ENCODE measurements around the gene C1orf115. TPM values are rescaled to one million over a fixed set of nuclear protein-coding genes. Genes with fewer than 3 reads are reported as not detected.
"Not testable (repeated sequence)": the region's sequence is repeated elsewhere in the genome, so short reads cannot be mapped to it uniquely, and the experiment has no call there.

C1orf115 gene
- total and polyA plus RNA-seq, 2 donors, result 9.5 to 10.0 TPM

- H3K36me3 ChIP-seq (ENCODE audit: insufficient read depth); H3K4me1 ChIP-seq (ENCODE audit: insufficient read depth); H3K27ac ChIP-seq (ENCODE audit: low read depth); H3K4me3 ChIP-seq (ENCODE audit: low read depth, low read length); DNase-seq (ENCODE audit: extremely low spot score): not testable (repeated sequence)
- 95% methylated on average over 12 of the region's 12 CpGs for WGBS
Measured at GRCh38 chr1:220683716-220684115, 6.4 kb upstream of the C1orf115 start.

GRCh38 chr1:220684890-220685289 is 5.3 kb upstream of the C1orf115 start:
- Histone ChIP-seq H3K27ac (ENCODE audit: low read depth) (no peak overlapping the region), H3K4me1 (ENCODE audit: insufficient read depth) (no peaks in the 10 kb centered on the region), H3K4me3 (ENCODE audit: low read depth, low read length) (no peak overlapping the region), H3K36me3 (ENCODE audit: insufficient read depth) (no peaks in the 10 kb centered on the region)
- no peak for DNase-seq (ENCODE audit: extremely low spot score)
- WGBS, result 45% methylated on average over 4 of the region's 4 CpGs

GRCh38 chr1:220685879-220686278 is 4.3 kb upstream of the C1orf115 start:
- Histone ChIP-seq H3K4me1 (ENCODE audit: insufficient read depth) (no peaks in the 10 kb centered on the region), H3K27ac (ENCODE audit: low read depth) (no peak overlapping the region), H3K4me3 (ENCODE audit: low read depth, low read length) (no peak overlapping the region), H3K36me3 (ENCODE audit: insufficient read depth) (no peaks in the 10 kb centered on the region)
- DNase-seq (ENCODE audit: extremely low spot score), result no peak
- WGBS, result 91% methylated on average over 3 of the region's 3 CpGs

- Histone ChIP-seq H3K4me1 (ENCODE audit: insufficient read depth) (no peaks in the 10 kb centered on the region), H3K4me3 (ENCODE audit: low read depth, low read length) (no peak overlapping the region), H3K27ac (ENCODE audit: low read depth) (no peak overlapping the region), H3K36me3 (ENCODE audit: insufficient read depth) (no peaks in the 10 kb centered on the region)
- no peak for DNase-seq (ENCODE audit: extremely low spot score)
- 85% methylated on average over 5 of the region's 5 CpGs for WGBS
Measured at GRCh38 chr1:220687809-220688208, 2.4 kb upstream of the C1orf115 start.

- Histone ChIP-seq H3K27ac (ENCODE audit: low read depth) (no peak overlapping the region), H3K4me1 (ENCODE audit: insufficient read depth) (no peaks in the 10 kb centered on the region), H3K36me3 (ENCODE audit: insufficient read depth) (no peaks in the 10 kb centered on the region), H3K4me3 (ENCODE audit: low read depth, low read length) (peak overlapping the region; percentile 54)
- no peak for DNase-seq (ENCODE audit: extremely low spot score)
- WGBS, result 30% methylated on average over 14 of the region's 14 CpGs
Measured at GRCh38 chr1:220689666-220690065, 497 bp upstream of the C1orf115 start.

- Histone ChIP-seq H3K36me3 (ENCODE audit: insufficient read depth) (no peaks in the 10 kb centered on the region), H3K4me3 (ENCODE audit: low read depth, low read length) (peak overlapping the region; percentile 54), H3K27ac (ENCODE audit: low read depth) (no peak overlapping the region), H3K4me1 (ENCODE audit: insufficient read depth) (no peaks in the 10 kb centered on the region)
- no peak for DNase-seq (ENCODE audit: extremely low spot score)
- 57% methylated on average over 14 of the region's 14 CpGs for WGBS
Measured at GRCh38 chr1:220691053-220691684, 1.0 kb downstream of the C1orf115 start.

GRCh38 chr1:220692436-220693228 is 2.5 kb downstream of the C1orf115 start:
- 87% methylated on average over 8 of the region's 8 CpGs for WGBS
- no peak for DNase-seq (ENCODE audit: extremely low spot score)
- no peak overlapping the region for H3K4me3 ChIP-seq (ENCODE audit: low read depth, low read length)

GRCh38 chr1:220694866-220695382 is 4.8 kb downstream of the C1orf115 start:
- 96% methylated on average over 8 of the region's 8 CpGs for WGBS
- DNase-seq (ENCODE audit: extremely low spot score), result no peak
- Histone ChIP-seq H3K36me3 (ENCODE audit: insufficient read depth) (no peaks in the 10 kb centered on the region), H3K27ac (ENCODE audit: low read depth) (no peak overlapping the region), H3K4me3 (ENCODE audit: low read depth, low read length) (no peak overlapping the region), H3K4me1 (ENCODE audit: insufficient read depth) (no peaks in the 10 kb centered on the region)

More at GRCh38 chr1:220692436-220693228, 2.5 kb downstream of the C1orf115 start:
- H3K36me3 ChIP-seq (ENCODE audit: insufficient read depth), result no peaks in the 10 kb centered on the region
- H3K27ac ChIP-seq (ENCODE audit: low read depth), result no peak overlapping the region
- no peaks in the 10 kb centered on the region for H3K4me1 ChIP-seq (ENCODE audit: insufficient read depth)

- no peak overlapping the region for H3K4me3 ChIP-seq (ENCODE audit: low read depth, low read length)
- 92% methylated on average over 4 of the region's 4 CpGs for WGBS
- no peaks in the 10 kb centered on the region for H3K4me1 ChIP-seq (ENCODE audit: insufficient read depth)
- no peaks in the 10 kb centered on the region for H3K36me3 ChIP-seq (ENCODE audit: insufficient read depth)
- DNase-seq (ENCODE audit: extremely low spot score), result no peak
- no peak overlapping the region for H3K27ac ChIP-seq (ENCODE audit: low read depth)
Measured at GRCh38 chr1:220695426-220695825, 5.3 kb downstream of the C1orf115 start.

GRCh38 chr1:220696226-220696862 is 6.2 kb downstream of the C1orf115 start:
- Histone ChIP-seq H3K4me3 (ENCODE audit: low read depth, low read length) (no peak overlapping the region), H3K36me3 (ENCODE audit: insufficient read depth) (no peaks in the 10 kb centered on the region), H3K4me1 (ENCODE audit: insufficient read depth) (no peaks in the 10 kb centered on the region), H3K27ac (ENCODE audit: low read depth) (no peak overlapping the region)
- WGBS, result 95% methylated on average over 16 of the region's 16 CpGs
- no peak for DNase-seq (ENCODE audit: extremely low spot score)

GRCh38 chr1:220696863-220697231 is 6.7 kb downstream of the C1orf115 start:
- Histone ChIP-seq H3K27ac (ENCODE audit: low read depth) (no peak overlapping the region), H3K36me3 (ENCODE audit: insufficient read depth) (no peaks in the 10 kb centered on the region), H3K4me3 (ENCODE audit: low read depth, low read length) (no peak overlapping the region), H3K4me1 (ENCODE audit: insufficient read depth) (no peaks in the 10 kb centered on the region)
- no peak for DNase-seq (ENCODE audit: extremely low spot score)
- 58% methylated on average over 9 of the region's 9 CpGs for WGBS

- 96% methylated on average over 6 of the region's 6 CpGs for WGBS
- Histone ChIP-seq H3K36me3 (ENCODE audit: insufficient read depth) (no peaks in the 10 kb centered on the region), H3K4me1 (ENCODE audit: insufficient read depth) (no peaks in the 10 kb centered on the region), H3K4me3 (ENCODE audit: low read depth, low read length) (no peak overlapping the region), H3K27ac (ENCODE audit: low read depth) (no peak overlapping the region)
- DNase-seq (ENCODE audit: extremely low spot score), result no peak
Measured at GRCh38 chr1:220697326-220697725, 7.2 kb downstream of the C1orf115 start.

- Histone ChIP-seq H3K4me1 (ENCODE audit: insufficient read depth) (no peaks in the 10 kb centered on the region), H3K27ac (ENCODE audit: low read depth) (no peak overlapping the region), H3K4me3 (ENCODE audit: low read depth, low read length) (no peak overlapping the region), H3K36me3 (ENCODE audit: insufficient read depth) (no peaks in the 10 kb centered on the region)
- 82% methylated on average over 5 of the region's 5 CpGs for WGBS
- no peak for DNase-seq (ENCODE audit: extremely low spot score)
Measured at GRCh38 chr1:220698607-220699016, 8.4 kb downstream of the C1orf115 start.

GRCh38 chr1:220699044-220699443 is 8.9 kb downstream of the C1orf115 start:
- WGBS, result 86% methylated on average over 3 of the region's 3 CpGs
- H3K36me3 ChIP-seq (ENCODE audit: insufficient read depth), result no peaks in the 10 kb centered on the region
- H3K4me3 ChIP-seq (ENCODE audit: low read depth, low read length), result no peak overlapping the region
- no peak for DNase-seq (ENCODE audit: extremely low spot score)
- H3K4me1 ChIP-seq (ENCODE audit: insufficient read depth), result no peaks in the 10 kb centered on the region
- H3K27ac ChIP-seq (ENCODE audit: low read depth), result no peak overlapping the region
